B cell (primary cell): Measurements from ENCODE around the gene MOB3B. TPM values are rescaled to one million over a fixed set of nuclear protein-coding genes. Genes with fewer than 3 reads are reported as not detected.

Source experiments
- ATAC-seq: fragments of 200-7000 bp; cut with Tn5 transposase; one replicate; pipeline ENCODE4 v1.10.0; 2021; ENCODE audit warnings: low read depth, mild to moderate bottlenecking, moderate number of reproducible peaks, moderate library complexity
- CTCF ChIA-PET: fragments of 350-600 bp; sonication (Branson Sonifier 250); formaldehyde crosslinking; loops from one replicate; lab custom pipeline; 2021; ENCODE audit warnings: antibody characterized with exemption, inconsistent platforms; lab: Charles Lee
- POLR2A ChIA-PET: fragments of 350-600 bp; sonication (Branson Sonifier 250); formaldehyde crosslinking; loops from one replicate; lab custom pipeline; 2021; ENCODE audit warnings: antibody characterized with exemption; lab: Charles Lee
- DNase-seq: peaks from one replicate; pipeline ENCODE4 v3.0.0; 2013
- H2AFZ ChIP-seq: 2 replicates; pipeline ENCODE4 v1.6.1; 2012; ENCODE audit warnings: mild to moderate bottlenecking, low read depth, low read length; ENCODE audit not compliant: insufficient read depth, poor library complexity, severe bottlenecking
- H3K27ac ChIP-seq, 2 donors: 1 replicate in 1 of 2; 2 replicates in 1 of 2; pipeline ENCODE4 v1.5.1; 2012 to 2013; ENCODE audit warnings: low read length in 2 of 2, mild to moderate bottlenecking in 2 of 2, moderate library complexity in 1 of 2
- H3K27me3 ChIP-seq, 4 experiments: fragments of 200-600 bp in 1 of 4; sonication (generic) in 1 of 4; replicated peaks in 1 of 4; 1 replicate in 2 of 4; 2 replicates in 2 of 4; pipeline versions ENCODE4 v1.6.1 to v1.7.0; 2013 to 2016; ENCODE audit warnings: low read length in 3 of 4, mild to moderate bottlenecking in 2 of 4, mixed read lengths in 1 of 4, moderate library complexity in 1 of 4; ENCODE audit not compliant: insufficient read depth in 4 of 4, control insufficient read depth in 3 of 4; ENCODE audit errors: control extremely low read depth in 1 of 4
- H3K36me3 ChIP-seq, 2 experiments: replicated peaks in 1 of 2; 1 replicate in 1 of 2; 2 replicates in 1 of 2; pipeline versions ENCODE4 v1.6.1 to v1.7.1; 2013; ENCODE audit warnings: low read length in 1 of 2; ENCODE audit not compliant: insufficient read depth in 2 of 2, control insufficient read depth in 1 of 2; ENCODE audit errors: control extremely low read depth in 1 of 2, extremely low read depth in 1 of 2
- H3K4me1 ChIP-seq, 2 donors: fragments of 200-600 bp in 1 of 2; sonication (generic) in 1 of 2; 1 replicate in 1 of 2; 2 replicates in 1 of 2; pipeline versions ENCODE4 v1.5.1 to v1.6.1; 2013 to 2017; ENCODE audit warnings: low read length in 2 of 2; ENCODE audit not compliant: control insufficient read depth in 2 of 2, insufficient read depth in 2 of 2
- H3K4me2 ChIP-seq: replicated peaks from 2 replicates; pipeline ENCODE3; 2012; ENCODE audit warnings: mild to moderate bottlenecking, low read depth, low read length; ENCODE audit not compliant: poor library complexity, severe bottlenecking
- H3K4me3 ChIP-seq, 5 experiments: fragments of 200-600 bp in 1 of 5; sonication (generic) in 1 of 5; 1 replicate in 3 of 5; 2 replicates in 2 of 5; pipeline versions ENCODE4 v1.5.1 to v1.7.0; 2011 to 2016; ENCODE audit warnings: low read length in 4 of 5, mild to moderate bottlenecking in 4 of 5, low read depth in 2 of 5, control low read depth in 1 of 5, moderate library complexity in 1 of 5; ENCODE audit not compliant: insufficient read depth in 1 of 5; ENCODE audit errors: control extremely low read depth in 1 of 5, extremely low read depth in 1 of 5
- H3K79me2 ChIP-seq: fragments of 200-600 bp; sonication (generic); one replicate; pipeline ENCODE4 v1.6.0; 2016; ENCODE audit warnings: low read length; ENCODE audit not compliant: control insufficient read depth, insufficient read depth
- H3K9ac ChIP-seq: fragments of 200-600 bp; sonication (generic); 2 replicates; pipeline ENCODE4 v1.6.1; 2017; ENCODE audit warnings: mild to moderate bottlenecking, low read length, moderate library complexity
- H3K9me3 ChIP-seq, 3 donors: one replicate each; pipeline versions ENCODE4 v1.6.1 to v1.7.1; 2013; ENCODE audit warnings: low read length in 2 of 3; ENCODE audit not compliant: control insufficient read depth in 2 of 3, insufficient read depth in 1 of 3; ENCODE audit errors: control extremely low read depth in 1 of 3
- H4K20me1 ChIP-seq: 2 replicates; pipeline ENCODE4 v1.6.0; 2012; ENCODE audit warnings: mild to moderate bottlenecking, low read length; ENCODE audit not compliant: insufficient read depth, control insufficient read depth, poor library complexity, severe bottlenecking
- H3K27ac Mint-ChIP-seq: one replicate; pipeline ENCODE4 v1.8.0; 2021; ENCODE audit warnings: mixed read lengths
- H3K27me3 Mint-ChIP-seq: one replicate; pipeline ENCODE4 v1.8.0; 2021; ENCODE audit warnings: mixed read lengths
- H3K4me1 Mint-ChIP-seq: one replicate; pipeline ENCODE4 v1.8.0; 2021; ENCODE audit warnings: mixed read lengths
- H3K4me3 Mint-ChIP-seq: one replicate; pipeline ENCODE4 v1.8.0; 2021; ENCODE audit warnings: mixed read lengths
- H3K9me3 Mint-ChIP-seq: one replicate; pipeline ENCODE4 v1.8.0; 2022; ENCODE audit warnings: mixed read lengths; ENCODE audit not compliant: insufficient read depth
- CTCF ChIP-seq: fragments of 200-600 bp; IDR thresholded peaks from one replicate; pipeline ENCODE4 v1.8.0; 2022; ENCODE audit warnings: antibody characterized with exemption, mild to moderate bottlenecking
- EZH2 ChIP-seq: IDR thresholded peaks from 2 replicates; pipeline ENCODE4 v1.6.1; 2012; ENCODE audit warnings: borderline replicate concordance, low read depth, mild to moderate bottlenecking, moderate library complexity, low read length; ENCODE audit not compliant: insufficient read depth, poor library complexity, severe bottlenecking
- WGBS: methylation state at CpG from one replicate; pipeline ENCODE4 v1.1.5; 2013; ENCODE audit warnings: missing lambda C conversion rate; ENCODE audit not compliant: insufficient coverage; 5-methylcytosine and 5-hydroxymethylcytosine counted together
- intact Hi-C: fragments of 100-400 bp; cut with micrococcal nuclease; formaldehyde crosslinking; loops from one replicate; pipeline ENCODE4 v1.10.0; 2022
- polyA plus RNA-seq: library from polyadenylated mRNA; depleted of rRNA; stranded (reverse); fragments of >200 nt; gene quantifications from 2 replicates; pipeline ENCODE4 v1.2.3, GENCODE V29; 2012
- total RNA-seq, 2 donors: library from RNA; stranded (reverse); fragments of 120-200 nt in 1 of 2; gene quantifications; 1 replicate in 1 of 2; 2 replicates in 1 of 2; pipeline versions ENCODE4 v1.2.3 to v1.2.4, GENCODE V29; 2013 to 2022

MOB3B gene
- total and polyA plus RNA-seq, 2 donors (not counting 1 experiment from before 2014, with no cell fraction given) = 7.3 to 7.9 TPM

DNA sequence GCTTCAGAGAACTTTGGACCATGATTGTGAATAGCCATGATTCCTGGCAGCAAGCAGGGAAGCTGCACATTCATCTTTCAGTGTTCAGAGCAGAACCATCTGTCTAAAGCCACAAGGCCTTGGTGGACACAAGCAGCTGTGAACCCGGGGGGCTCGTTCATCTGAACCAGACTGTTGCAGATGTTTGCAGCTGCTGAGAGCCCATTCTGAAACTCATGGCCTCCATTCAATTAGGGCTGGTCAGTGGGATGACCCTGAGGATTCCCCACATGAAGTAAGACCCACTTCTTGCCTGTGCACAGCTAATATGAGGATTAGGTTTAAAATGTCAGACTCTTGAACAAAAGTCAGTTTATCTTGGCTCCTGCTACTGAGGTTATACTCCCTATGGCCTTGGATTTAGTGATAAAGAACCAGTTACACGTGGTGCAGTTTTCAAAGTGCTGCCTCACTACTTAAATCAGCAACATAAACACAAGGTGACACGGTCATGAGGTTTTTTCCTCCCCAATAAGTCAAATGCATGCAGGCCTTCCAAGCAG lies 115.3 kb downstream of the MOB3B start:
- TF ChIP-seq CTCF (no peak), EZH2 (no peak)
- H3K27me3 Mint-ChIP-seq = no peaks in the 10 kb centered on the region
- no peak for DNase-seq
- Histone ChIP-seq H3K27me3 (no peaks in the 10 kb centered on the region), H3K36me3 (peaks cover 1 to 2% of the 10 kb centered on the region in 2 experiments), H4K20me1 (peaks cover 15% of the 10 kb centered on the region), H2AFZ (no peak overlapping the region), H3K27ac (no peak overlapping the region), H3K9me3 (no peaks in the 10 kb centered on the region), H3K79me2 (peaks cover 95% of the 10 kb centered on the region), H3K4me3 (no peak overlapping the region), H3K4me2 (no peak overlapping the region), H3K9ac (no peak overlapping the region), H3K4me1 (peaks cover 3 to 6% of the 10 kb centered on the region in 2 donors)
- CTCF ChIA-PET = interaction anchor here (0.8 to 1.6 kb wide), 2 partner anchors 11 to 37 kb away, joined by 3 to 5 read pairs; no protein-coding TSS in a partner anchor
- POLR2A ChIA-PET = no interaction called here
- 100% methylated on average over 2 of the region's 4 CpGs for WGBS
- H3K9me3 Mint-ChIP-seq = no peaks in the 10 kb centered on the region
- intact Hi-C loops = no loop called here
- H3K27ac Mint-ChIP-seq = no peak overlapping the region
- ATAC-seq = no peak
- H3K4me3 Mint-ChIP-seq = no peak overlapping the region
- peaks cover 35% of the 10 kb centered on the region for H3K4me1 Mint-ChIP-seq

- Histone ChIP-seq H3K9ac (no peak overlapping the region), H3K27me3 (no peaks in the 10 kb centered on the region), H4K20me1 (peaks cover 15% of the 10 kb centered on the region), H3K4me3 (no peak overlapping the region), H3K79me2 (peaks cover 95% of the 10 kb centered on the region), H3K4me2 (no peak overlapping the region), H3K4me1 (peaks cover 3 to 6% of the 10 kb centered on the region in 2 donors), H2AFZ (no peak overlapping the region), H3K9me3 (no peaks in the 10 kb centered on the region), H3K27ac (no peak overlapping the region), H3K36me3 (peaks cover 1 to 2% of the 10 kb centered on the region in 2 experiments)
- 96% methylated on average over 4 of the region's 6 CpGs for WGBS
- Mint-ChIP-seq H3K27me3 (no peaks in the 10 kb centered on the region), H3K4me1 (peaks cover 30% of the 10 kb centered on the region), H3K9me3 (no peaks in the 10 kb centered on the region), H3K27ac (no peak overlapping the region), H3K4me3 (no peak overlapping the region)
- intact Hi-C loops = no loop called here
- CTCF ChIA-PET = interaction anchor here (0.8 to 1.6 kb wide), 2 partner anchors 11 to 38 kb away, joined by 3 to 5 read pairs; no protein-coding TSS in a partner anchor
- DNase-seq (no peak), ATAC-seq (no peak)
- POLR2A ChIA-PET = no interaction called here
- TF ChIP-seq CTCF (no peak), EZH2 (no peak)
Measured at GRCh38 chr9:27413511-27414219, 115.9 kb downstream of the MOB3B start.
